Measurements from ENCODE around the gene EPB41.
"Not testable (repeated sequence)": the region's sequence is repeated elsewhere in the genome, so short reads cannot be mapped to it uniquely, and the experiment has no call there.

EPB41 gene

GRCh38 chr1:29052100-29052499, 137.7 kb downstream of the EPB41 start:
- no peak for DNase-seq (ENCODE audit: low read depth)

GRCh38 chr1:29052941-29053340, 138.6 kb downstream of the EPB41 start:
- DNase-seq (ENCODE audit: low read depth): no peak

DNA sequence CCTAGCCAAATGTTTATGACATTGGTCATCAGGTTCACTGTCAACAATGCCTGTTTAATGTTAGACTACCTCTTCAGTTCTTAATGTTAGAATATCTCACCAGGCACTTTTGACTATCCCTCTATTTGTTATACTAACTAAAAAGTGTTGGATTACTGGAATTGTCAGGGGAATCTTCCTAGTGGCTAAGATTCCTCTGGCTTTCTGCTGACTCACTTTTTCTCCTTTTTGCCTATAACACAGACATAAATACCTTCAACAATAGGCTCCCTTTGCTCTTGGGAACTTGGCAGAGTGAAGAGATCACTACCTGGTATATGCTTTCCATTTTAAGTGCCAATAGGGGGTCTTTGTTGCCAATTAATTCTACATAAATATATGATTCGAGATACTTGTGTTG, 140.8 kb downstream of the EPB41 start:
- no peak for DNase-seq (ENCODE audit: low read depth)

- no peak for DNase-seq (ENCODE audit: low read depth)
Measured at GRCh38 chr1:29056256-29056655, 141.9 kb downstream of the EPB41 start.

DNA sequence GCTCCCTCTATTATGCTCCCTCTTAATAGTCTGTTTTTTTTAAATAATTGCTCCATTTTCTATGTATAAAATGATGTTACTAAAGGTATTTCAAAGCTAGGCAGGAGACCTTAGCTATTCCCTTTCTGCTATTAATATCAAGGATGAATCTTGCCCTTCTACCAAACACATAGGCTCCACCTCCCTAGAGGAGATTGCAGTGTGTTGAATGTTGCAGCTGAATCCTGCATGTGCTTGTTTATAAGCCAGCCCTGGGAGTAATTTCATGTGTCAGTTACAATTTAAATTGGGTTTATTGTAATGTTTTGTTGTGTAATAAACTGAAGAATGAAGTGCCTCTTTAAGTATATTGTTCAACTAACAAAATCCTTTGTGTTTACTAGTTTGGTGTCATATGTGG, 143.3 kb downstream of the EPB41 start:
- DNase-seq (ENCODE audit: low read depth): no peak

DNA sequence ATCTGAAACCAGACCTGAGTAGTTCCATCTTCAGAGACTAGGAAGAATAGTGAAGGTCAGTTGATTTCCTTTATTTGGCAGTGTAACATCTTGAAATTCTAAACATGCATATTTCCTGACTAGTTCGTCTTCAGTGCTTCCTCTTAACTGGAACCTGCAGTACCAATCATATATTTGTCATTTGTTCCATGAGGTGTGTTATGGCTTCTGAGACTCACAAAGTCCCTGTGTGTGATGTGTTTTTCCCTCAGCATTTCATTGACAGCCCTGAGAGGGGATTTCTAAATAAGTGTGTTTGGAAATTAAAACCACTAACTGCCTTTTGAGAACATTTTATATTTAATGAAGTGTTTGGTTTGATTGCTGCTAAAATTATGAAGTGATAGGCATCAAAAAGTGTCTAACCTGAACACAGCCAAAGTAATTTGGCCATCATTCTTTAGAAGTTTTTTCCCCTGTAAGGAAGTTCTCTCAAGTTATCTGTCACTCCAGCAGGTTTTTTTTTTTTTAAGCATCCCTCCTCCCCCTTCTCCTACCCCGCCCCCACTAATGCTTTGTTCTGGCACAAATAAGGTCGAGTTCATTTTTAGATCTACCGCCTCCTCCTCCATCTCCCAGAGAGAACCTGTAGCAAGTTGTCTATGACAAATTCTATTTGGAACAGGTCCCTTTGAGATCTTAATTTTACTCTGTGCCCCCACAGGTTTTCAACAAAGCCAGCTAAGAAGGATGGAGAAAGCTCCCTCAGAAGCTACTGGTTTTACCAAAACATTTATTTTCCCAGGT, 148.0 kb downstream of the EPB41 start:
- DNase-seq (ENCODE audit: low read depth): no peak

DNA sequence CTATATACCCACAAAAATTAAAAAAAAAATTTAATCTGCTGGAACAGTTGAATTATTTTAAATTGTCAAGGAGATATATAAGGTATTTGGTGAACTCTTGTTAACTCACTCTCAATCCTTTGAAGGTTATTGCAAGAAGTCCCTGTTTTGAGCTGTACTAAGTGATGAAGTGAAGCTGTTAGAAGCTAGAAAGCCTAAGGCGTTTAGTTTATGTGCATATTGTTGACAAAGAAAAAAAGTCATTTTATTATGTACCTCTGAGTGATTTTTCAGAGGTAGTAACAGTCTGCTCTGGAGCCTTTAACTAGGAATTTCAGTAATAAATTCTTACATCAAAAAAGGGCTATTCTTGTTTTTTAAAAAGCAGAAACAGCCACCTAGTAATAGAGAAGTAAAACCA, 149.7 kb downstream of the EPB41 start:
- no peak for DNase-seq (ENCODE audit: low read depth)

GRCh38 chr1:29077155-29077554, 162.8 kb downstream of the EPB41 start:
- DNase-seq (ENCODE audit: low read depth): no peak

DNA sequence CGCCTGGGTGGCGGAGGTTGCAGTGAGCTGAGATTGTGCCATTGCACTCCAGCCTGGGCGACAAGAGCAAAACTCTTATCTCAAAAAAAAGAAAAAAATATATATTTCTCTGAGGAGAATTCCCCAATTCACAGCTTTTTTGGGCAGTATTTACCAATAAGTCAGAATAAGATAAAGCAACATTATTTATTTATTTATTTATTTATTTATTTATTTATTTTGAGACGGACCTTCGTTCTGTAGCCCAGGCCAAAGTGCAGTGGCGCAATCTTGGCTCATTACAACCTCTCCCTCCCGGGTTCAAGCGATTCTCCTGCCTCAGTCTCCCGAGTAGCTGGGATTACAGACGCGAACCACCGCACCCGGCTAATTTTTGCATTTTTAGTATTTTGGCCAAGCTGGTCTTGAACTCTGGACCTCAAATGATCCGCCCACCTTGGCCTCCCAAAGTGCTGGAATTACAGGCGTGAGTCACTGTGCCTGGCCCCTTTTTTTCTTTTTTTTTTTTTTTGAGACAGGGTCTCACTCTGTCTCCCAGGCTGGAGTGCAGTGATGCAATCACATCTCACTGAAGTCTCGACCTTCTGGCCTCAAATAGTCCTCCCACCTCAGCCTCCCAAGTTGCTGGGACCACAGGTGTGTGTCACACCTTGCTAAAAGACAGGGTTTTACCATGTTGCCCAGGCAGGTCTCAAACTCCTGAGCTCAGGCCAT, 165.7 kb downstream of the EPB41 start:
- not testable (repeated sequence) for DNase-seq (ENCODE audit: low read depth)

DNA sequence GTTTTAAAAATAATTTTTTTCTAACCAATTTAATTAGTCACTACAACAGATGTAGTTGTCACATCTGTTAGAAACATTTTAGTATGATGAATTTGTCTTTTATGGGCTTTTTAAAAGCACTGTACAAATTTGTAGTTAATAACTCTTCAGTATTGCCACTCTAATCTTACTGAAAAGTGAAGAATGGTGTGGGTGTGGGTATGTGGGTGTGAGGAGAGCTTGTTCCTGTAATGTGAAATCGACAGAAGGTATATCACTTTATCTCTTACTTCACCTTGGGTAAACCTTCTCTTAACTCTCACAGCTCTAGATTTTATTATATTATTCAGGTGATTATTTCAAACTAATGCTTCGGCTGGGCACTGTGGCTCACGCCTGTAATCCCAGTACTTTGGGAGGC, 166.8 kb downstream of the EPB41 start:
- DNase-seq (ENCODE audit: low read depth): no peak

DNA sequence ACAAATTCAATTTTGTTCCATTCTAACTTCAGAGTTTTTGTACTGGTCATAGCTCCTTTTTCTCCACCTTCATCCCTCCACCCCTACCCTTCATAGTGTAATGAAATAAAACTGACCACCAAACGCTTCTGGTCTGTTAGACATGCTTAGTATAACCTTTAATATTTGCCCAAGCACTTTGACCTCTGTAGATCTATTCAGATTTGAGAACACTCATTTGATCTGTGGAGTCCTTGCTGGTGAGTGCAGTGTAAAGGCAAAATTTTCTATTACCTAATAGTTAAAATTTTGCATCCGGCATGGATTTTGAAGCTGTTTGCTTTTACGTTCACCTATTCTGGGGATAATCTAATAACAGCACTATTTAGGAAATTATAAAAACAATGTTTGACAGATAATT, 168.2 kb downstream of the EPB41 start:
- no peak for DNase-seq (ENCODE audit: low read depth)

DNA sequence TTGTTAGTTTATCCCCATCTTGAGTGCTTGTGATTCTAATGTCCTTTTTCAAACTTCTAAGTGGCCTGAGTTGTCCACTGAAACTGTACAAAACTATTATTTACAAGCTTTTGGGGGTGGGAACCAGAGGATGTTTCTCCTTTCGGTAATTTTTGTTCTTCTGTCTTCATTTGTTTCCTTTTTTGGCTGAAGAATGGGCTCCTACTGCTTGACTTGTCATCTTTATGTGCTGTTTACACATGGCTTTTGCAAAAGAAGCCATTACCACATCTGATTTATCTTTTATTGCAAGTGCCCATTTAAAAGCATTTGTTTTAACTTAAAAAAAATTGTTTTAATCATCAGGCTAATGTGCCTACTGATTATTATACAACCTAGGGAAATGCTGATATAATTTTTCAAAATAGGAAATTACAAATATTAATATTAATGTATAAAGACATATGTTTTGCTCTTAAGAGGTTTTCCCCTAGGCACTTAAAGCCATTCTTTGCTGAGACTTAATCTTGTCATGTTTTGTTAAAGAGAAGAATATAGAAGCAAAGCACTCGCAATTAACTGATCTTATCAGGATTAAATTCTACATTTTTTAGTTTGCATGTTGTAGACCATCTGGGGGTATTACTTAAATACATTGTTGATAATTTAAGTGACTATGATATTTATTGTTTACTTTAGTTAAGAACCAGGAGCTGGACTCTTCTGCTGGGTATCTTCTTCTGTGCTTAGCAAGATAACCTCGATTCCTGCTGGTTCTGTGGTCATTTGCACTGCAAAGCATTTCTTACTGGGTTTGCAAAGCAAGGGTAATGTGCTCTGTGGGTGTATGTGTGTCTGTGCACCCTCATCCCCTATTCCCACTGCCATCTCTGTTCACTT, 169.2 kb downstream of the EPB41 start:
- DNase-seq (ENCODE audit: low read depth): no peak

DNA sequence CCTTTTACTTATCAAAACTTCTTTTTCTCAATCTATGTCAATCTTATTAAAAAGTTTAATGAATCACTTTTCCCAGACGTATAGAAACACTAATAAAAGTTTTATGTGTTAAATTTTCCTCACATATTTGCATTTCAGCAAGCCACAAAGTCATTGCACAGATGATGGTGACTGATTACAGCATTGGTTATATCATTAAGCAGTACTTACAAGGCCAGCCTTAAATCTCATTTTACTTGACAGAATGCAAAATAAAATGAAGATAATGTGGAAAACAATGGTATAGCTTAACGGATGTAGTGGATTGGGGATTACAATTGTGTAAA, 169.8 kb downstream of the EPB41 start:
- no peak for DNase-seq (ENCODE audit: low read depth)

DNA sequence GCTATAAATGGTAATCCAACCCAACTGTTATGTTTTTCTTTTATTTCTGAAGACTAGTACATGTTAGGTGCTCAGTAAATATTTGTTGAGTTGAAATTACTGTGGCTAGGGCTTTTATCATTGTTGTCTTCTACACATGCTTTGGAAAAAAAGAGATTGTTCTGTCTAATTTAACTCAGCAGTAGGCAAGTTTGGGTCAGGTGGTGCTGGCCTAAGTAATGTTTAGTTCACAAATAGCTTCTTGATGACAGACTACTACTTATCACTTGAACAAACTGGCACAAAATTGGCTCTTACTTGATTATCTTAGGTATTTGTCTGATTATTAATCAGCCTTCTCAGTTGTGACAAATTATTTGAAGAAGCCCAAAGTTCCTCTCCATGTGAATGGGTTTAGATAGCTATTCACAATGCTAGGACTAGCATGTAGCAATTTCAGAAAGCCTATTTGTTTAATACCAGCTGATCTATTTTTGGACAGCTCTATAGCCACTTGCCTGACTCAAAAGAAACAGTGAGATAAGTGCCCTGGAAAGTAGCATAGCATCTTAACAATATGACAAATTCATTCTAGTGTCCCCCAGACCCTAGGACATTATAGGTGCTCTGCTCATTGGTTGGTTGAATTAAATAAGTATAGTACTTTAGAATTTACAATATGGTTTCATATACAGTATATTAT, 176.7 kb downstream of the EPB41 start:
- DNase-seq (ENCODE audit: low read depth): no peak

DNA sequence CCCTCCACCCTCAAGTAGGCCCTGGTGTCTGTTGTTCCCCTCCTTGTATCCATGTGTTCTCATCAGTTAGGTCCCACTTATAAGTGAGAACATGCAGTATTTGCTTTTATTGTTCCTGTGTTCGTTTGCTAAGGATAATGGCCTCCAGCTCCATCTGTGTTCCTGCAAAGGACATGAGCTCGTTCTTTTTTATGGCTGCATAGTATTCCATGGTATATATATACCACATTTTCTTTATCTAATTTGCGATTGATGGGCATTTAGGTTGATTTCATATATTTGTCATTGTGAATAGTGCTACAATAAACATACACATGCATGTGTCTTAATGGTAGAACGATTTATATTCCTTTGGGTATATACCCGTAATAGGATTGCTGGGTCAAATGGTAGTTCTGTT, 178.3 kb downstream of the EPB41 start:
- not testable (repeated sequence) for DNase-seq (ENCODE audit: low read depth)

GRCh38 chr1:29094433-29094832, 180.1 kb downstream of the EPB41 start:
- DNase-seq (ENCODE audit: low read depth): no peak

GRCh38 chr1:29094954-29095353, 180.6 kb downstream of the EPB41 start:
- DNase-seq (ENCODE audit: low read depth): no peak

- DNase-seq (ENCODE audit: low read depth): no peak
Measured at GRCh38 chr1:29096231-29096886, 182.0 kb downstream of the EPB41 start.

DNA sequence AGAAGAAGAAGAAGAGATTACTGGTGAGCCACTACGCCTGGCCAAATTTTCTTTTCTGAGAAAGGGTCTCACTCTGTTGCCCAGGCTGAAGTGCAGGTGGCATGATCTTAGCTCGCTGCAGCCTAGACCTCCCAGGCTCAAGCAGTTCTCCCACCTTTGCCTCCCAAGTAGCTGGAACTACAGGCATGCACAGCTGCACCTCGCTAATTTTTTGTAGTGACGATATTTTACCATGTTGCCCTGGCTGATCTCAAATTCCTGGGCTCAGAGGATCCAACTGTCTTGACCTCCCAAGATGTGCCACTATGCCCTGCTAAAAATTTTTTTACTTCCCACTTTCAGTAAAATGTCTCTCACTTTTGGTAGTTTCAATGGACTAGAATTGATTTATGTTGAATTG, 184.9 kb downstream of the EPB41 start:
- DNase-seq (ENCODE audit: low read depth): no peak

GRCh38 chr1:29100487-29100886, 186.1 kb downstream of the EPB41 start:
- DNase-seq (ENCODE audit: low read depth): no peak

GRCh38 chr1:29105822-29106221, 191.5 kb downstream of the EPB41 start:
- no peak for DNase-seq (ENCODE audit: low read depth)

- DNase-seq (ENCODE audit: low read depth): not testable (repeated sequence)
Measured at GRCh38 chr1:29108041-29108440, 193.7 kb downstream of the EPB41 start.

Data from stimulated activated CD8-positive, alpha-beta memory T cell treated with anti-CD3 and anti-CD28 coated beads, Interleukin-4, amount 100 ng/mL, for 24 hours (primary cell).